AG10803 (cell line): Measurements from ENCODE around the gene HBZ.
"Not testable (repeated sequence)": the region's sequence is repeated elsewhere in the genome, so short reads cannot be mapped to it uniquely, and the experiment has no call there.

Experiments
- DNase-seq: peaks from one replicate; pipeline ENCODE4 v3.0.0; 2010; ENCODE audit warnings: low read depth
- H3K4me3 ChIP-seq: 2 replicates; pipeline ENCODE4 v1.5.1; 2011; ENCODE audit warnings: mild to moderate bottlenecking, low read length, control low read depth
- CTCF ChIP-seq: conservative IDR thresholded peaks from 2 replicates; pipeline ENCODE4 v1.5.1; 2011; ENCODE audit warnings: mild to moderate bottlenecking, low read length, control low read depth, inconsistent platforms

The HBZ gene

GRCh38 chr16:146646-147045 lies 5.8 kb upstream of the HBZ start:
- no peak overlapping the region for H3K4me3 ChIP-seq
- no peak for DNase-seq
- no peak for TF ChIP-seq CTCF

DNA sequence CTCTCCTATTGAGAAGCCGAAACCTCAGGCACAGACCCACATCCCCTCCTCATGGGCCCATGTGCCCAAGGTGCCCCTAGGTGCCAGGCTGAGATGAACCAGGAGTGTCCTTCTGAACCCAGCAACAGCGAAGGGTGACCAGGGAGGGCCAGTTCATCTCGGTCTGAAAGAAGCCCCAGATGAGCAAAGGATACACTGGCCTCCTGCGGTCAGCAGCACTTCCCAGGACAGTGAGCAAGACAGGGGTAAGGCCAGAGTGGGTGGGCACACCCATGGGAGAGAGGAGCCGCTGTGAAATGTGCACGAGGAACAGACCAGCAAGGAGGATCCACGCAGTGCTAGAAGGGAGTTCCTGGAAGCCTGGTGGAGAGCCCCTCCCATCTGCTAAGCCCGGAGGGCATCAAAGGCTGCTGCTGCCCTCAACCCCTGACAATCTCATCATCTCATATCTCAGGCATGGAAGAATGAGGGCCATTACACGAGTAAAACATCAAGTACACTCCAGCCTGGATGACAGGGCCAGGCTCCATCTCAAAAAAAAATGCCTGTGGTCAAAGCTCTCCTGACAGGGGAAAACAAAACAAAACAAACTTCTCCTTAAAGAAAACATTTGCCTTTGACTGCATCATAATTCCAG lies 3.3 kb upstream of the HBZ start:
- no peak overlapping the region for H3K4me3 ChIP-seq
- TF ChIP-seq CTCF = no peak
- peak; percentile 28 for DNase-seq

DNA sequence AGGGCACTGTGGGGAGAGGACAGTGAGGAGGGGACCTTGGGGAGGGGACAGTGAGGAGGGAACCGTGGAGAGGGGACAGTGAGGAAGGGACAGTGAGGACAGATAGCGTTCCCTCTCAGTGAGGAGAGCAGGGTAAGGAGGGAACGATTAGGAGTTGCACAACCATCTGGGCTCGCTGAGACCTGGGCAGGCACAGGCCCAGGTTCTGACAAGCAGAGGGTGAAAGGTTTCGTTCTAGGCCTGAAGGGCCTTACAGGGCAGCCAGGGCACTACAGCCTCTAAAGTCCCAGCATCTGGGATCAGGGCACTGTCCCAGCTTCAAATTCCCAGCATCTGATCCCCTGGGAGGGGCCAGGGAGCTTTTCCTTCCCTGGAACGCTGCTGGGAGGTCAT lies 681 bp downstream of the HBZ start:
- not testable (repeated sequence) for DNase-seq, H3K4me3 ChIP-seq

- H3K4me3 ChIP-seq, DNase-seq: not testable (repeated sequence)
These were observed 1.2 kb downstream of the HBZ start for GRCh38 chr16:153550-154216.

DNA sequence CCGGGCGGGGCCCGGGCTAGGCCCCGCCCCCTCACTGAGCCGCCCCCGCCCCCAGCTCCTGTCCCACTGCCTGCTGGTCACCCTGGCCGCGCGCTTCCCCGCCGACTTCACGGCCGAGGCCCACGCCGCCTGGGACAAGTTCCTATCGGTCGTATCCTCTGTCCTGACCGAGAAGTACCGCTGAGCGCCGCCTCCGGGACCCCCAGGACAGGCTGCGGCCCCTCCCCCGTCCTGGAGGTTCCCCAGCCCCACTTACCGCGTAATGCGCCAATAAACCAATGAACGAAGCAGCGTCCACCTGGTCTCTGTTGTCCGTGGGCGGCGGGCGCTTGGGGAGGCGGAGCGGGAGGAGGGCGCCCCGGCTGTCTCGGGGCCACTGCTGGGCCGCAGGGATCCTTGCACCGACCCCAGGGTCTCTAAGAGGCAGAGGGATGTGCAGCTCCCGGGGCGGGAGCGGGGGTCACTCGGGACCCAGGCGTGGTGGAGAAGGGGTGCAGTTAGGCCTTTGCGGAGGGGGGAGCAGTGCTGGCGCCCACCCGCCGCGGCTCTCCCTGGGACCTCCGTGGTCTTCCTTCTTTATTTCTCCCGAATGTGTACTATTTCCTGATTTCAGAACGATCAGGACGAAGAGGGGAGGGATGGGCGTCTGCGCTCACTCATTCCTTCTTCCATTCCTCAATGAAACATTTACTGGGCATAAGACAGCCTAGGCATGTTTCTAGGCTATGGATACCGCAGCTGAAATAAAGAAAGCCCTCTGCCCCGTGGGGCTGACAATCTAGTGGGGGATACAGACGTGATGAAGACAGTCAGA lies 2.0 kb downstream of the HBZ start:
- H3K4me3 ChIP-seq = peak overlapping the region; percentile 46
- no peak for DNase-seq
- no peak for TF ChIP-seq CTCF

DNA sequence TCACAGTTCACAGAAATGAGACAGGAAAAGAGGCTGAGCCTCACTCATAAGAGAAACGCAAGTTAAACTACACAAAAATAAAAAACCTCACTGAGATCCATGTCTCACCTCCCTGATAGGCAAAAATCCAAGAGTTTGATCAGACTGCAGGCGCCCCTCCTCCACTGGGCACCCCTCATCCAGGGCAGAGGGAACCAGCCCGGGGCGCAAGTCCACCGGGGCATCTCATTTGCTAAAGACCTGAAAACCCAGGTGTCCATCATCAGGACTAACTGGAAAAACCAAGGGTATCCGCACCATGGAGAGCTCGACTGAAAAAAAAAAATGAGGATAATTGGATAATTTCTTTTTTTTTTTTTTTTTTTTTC lies 2.6 kb downstream of the HBZ start:
- TF ChIP-seq CTCF = no peak
- no peak for DNase-seq
- H3K4me3 ChIP-seq = no peak overlapping the region; the same call in 1 of the 2 replicates

DNA sequence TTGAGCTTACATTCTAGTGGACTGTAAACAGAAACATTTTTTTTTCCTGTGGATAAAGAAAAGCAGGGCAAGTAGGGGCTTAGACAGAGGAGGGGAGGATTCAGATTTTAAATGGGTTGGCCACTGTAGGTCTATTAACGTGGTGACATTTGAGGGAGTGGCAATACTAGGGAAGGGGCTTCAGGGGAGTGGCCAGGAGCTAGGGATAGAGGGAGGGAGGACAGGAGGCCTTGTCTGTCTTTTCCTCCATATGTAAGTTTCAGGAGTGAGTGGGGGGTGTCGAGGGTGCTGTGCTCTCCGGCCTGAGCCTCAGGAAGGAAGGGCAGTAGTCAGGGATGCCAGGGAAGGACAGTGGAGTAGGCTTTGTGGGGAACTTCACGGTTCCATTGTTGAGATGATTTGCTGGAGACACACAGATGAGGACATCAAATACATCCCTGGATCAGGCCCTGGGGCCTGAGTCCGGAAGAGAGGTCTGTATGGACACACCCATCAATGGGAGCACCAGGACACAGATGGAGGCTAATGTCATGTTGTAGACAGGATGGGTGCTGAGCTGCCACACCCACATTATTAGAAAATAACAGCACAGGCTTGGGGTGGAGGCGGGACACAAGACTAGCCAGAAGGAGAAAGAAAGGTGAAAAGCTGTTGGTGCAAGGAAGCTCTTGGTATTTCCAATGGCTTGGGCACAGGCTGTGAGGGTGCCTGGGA lies 6.8 kb downstream of the HBZ start:
- no peak for TF ChIP-seq CTCF
- no peak overlapping the region for H3K4me3 ChIP-seq
- DNase-seq = no peak

GRCh38 chr16:160242-160641 lies 7.8 kb downstream of the HBZ start:
- H3K4me3 ChIP-seq, DNase-seq: not testable (repeated sequence)
